Stimulated activated CD8-positive, alpha-beta memory T cell treated with anti-CD3 and anti-CD28 coated beads, Interleukin-4, amount 100 ng/mL, for 24 hours (primary cell): ENCODE measurements around the gene BRICD5.
A peak's percentile ranks its signal among the peaks of the same experiment; 100 is the strongest.
"Not testable (repeated sequence)": the region's sequence is repeated elsewhere in the genome, so short reads cannot be mapped to it uniquely, and the experiment has no call there.

ENCODE experiments used
- DNase-seq: peaks from one replicate; pipeline ENCODE4 v3.0.0-alpha.2; 2020; ENCODE audit warnings: low read depth

BRICD5 gene

GRCh38 chr16:2210386-2211365 is at the start of gene BRICD5:
BRICD5 (minus strand) TSS chr16:2210863; CDS start chr16:2210833, 30 bp downstream.
- no peak for DNase-seq

GRCh38 chr16:2260250-2260649 is 49.6 kb upstream of the BRICD5 start:
- DNase-seq, result no peak

GRCh38 chr16:2258530-2258929 is 47.9 kb upstream of the BRICD5 start:
- DNase-seq, result not testable (repeated sequence)

GRCh38 chr16:2257726-2258125 is 47.1 kb upstream of the BRICD5 start:
- DNase-seq, result no peak

GRCh38 chr16:2256531-2257140 is 46.0 kb upstream of the BRICD5 start:
- DNase-seq, result no peak

- no peak for DNase-seq
These were observed 42.6 kb upstream of the BRICD5 start for GRCh38 chr16:2253293-2253692.

- no peak for DNase-seq
These were observed 42.1 kb upstream of the BRICD5 start for GRCh38 chr16:2252806-2253148.

- peak; percentile 79 for DNase-seq
These were observed 40.8 kb upstream of the BRICD5 start, which contains the start of gene ECI1 for GRCh38 chr16:2251296-2252111. ECI1 (minus strand) TSS chr16:2251587; CDS start chr16:2251566, 21 bp downstream.

GRCh38 chr16:2250652-2251295 is 40.1 kb upstream of the BRICD5 start:
- peak; percentile 22 for DNase-seq

- DNase-seq, result no peak
These were observed 35.7 kb upstream of the BRICD5 start for GRCh38 chr16:2246301-2246885.

GRCh38 chr16:2244926-2245795 is 34.5 kb upstream of the BRICD5 start:
- no peak for DNase-seq

GRCh38 chr16:2244301-2244700 is 33.6 kb upstream of the BRICD5 start:
- no peak for DNase-seq

- no peak for DNase-seq
These were observed 33.1 kb upstream of the BRICD5 start for GRCh38 chr16:2243781-2244180.

GRCh38 chr16:2243031-2243528 is 32.4 kb upstream of the BRICD5 start:
- DNase-seq, result no peak

GRCh38 chr16:2242598-2242997 is 31.9 kb upstream of the BRICD5 start:
- no peak for DNase-seq

GRCh38 chr16:2240331-2240730 is 29.7 kb upstream of the BRICD5 start:
- not testable (repeated sequence) for DNase-seq

GRCh38 chr16:2238838-2239675 is 28.4 kb upstream of the BRICD5 start:
- no peak for DNase-seq

GRCh38 chr16:2238150-2238837 is 27.6 kb upstream of the BRICD5 start:
- DNase-seq, result no peak
